Brain pericyte (primary cell): ENCODE results near the gene NOX5.

Experiments used
- DNase-seq: peaks from one replicate; pipeline ENCODE4 v3.0.0-alpha.2; 2012; ENCODE audit warnings: low read depth, low spot score

Gene NOX5

DNA sequence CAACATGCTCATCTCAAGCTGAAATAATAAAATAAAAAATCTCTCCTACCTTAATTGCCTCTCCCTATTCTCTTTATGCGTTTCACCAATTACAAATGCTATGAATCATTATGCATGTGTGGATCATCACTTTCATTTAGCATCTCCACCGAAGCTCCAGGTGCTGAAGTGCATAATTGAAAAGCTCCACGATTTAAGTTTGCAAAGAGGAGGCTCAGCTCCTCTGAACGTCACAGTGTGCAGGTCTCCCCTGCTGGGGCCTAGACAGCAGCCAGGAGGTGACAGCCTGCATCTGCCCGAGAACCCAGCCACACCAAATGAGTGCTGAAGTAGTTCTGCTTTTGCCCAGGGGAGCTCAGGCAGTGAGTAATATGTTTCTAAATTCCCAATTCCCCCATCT is 85.4 kb downstream of the NOX5 start:
- DNase-seq, result no peak

DNA sequence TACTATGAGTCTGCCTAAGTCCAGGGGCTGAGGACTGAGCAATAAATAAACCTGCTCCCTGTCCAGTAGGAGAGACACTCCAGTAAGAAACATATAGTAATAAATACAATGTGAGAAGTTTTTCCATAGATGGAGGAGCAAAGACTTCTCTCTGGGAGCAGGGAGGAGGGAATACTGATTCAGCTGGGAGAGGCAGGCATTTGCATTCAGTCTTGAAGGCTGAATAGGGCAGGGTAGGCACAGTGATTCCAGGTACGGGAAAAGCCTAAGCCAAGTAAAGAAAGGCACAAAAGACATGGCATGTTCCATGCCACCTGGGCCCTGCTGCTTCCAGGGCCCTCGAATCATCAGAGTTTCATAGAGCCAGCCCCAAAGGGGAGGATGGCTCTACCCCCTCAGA is 86.3 kb downstream of the NOX5 start:
- no peak for DNase-seq

DNA sequence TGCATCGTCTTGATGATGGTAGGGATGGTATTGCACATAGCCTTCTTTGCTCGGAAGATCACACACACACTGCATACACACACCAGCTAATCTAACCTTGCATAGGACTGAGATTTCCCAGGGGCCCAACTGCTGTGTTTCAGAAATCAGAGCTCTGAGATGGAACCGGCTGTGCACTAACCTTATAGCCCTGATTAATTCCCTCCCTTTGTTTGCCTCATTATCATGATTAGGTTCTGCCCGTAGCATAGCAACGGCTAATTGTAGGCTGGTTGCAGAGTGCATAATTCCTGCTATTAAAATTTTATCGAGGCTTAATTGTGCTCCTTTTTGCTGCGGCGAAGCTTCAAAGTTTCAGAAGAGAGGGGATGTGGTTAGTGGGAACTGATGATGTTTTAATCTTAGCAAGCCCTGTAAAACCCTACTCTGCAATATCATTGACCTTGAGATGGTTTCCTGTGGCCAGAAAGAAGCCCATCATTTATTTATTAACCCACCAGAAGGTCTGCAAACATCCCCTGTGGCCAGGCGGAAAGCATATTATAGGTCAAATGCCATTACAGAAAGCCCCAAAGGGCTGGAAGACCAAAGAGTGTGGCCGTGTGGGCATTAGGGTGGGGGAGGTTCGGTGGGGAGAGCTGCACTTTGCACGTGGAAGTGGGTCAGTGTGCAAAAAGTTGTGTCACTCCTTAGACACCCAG is 89.7 kb downstream of the NOX5 start:
- DNase-seq, result no peak

DNA sequence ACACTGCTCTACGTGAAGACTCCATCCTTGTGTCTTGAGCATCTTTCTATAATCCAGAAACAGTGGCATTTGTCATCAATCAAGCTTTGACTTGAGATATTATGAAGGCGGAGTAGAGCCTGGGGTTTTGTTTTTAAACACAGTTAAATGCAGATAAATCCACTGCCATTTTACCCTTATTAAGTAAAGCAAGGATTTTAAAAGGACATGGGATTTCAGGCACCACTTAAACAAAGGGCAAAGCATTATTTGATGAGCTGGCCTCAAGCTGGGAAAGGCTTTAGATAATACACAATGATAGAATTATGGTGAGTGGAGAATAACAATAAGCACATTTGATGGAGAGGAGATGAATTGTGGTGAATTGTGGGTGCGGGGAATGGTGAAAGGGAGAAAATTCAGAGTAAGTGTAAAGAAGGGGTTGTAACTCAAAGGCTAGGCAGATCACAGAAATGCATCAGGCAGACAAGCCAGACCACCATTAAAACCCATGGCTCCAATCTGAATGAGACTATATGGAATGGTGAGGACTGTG is 91.0 kb downstream of the NOX5 start:
- DNase-seq, result no peak

DNA sequence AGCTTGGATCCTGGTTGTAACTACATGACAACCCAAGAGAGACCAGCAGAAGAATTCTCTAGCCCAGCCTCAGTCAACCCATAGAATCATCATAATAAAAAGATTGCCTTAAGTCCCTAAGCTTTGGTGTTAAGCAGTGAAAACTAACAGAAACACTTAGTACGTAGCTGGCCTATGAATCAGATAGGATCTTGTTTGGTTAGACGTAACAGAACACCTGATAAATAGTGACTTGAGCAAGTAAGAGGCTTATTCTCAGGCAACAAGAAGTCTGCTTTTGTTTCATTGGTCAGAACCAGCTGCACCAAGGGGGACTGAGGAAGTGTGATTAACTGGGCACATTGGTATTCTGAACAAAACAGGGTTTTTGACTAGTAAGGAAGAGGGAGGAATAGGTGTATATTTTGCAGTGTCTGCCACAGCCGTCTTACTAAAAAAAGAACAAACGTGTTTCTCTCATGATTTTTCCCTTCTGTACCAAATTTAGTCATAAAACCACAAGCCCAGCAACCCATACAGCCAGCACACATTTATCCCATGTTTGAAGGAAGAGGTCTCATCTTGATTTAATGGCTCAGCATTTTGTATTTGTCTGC is 92.6 kb downstream of the NOX5 start:
- DNase-seq, result no peak
